Mesenchymal stem cell (in vitro differentiated cells and primary cell): ENCODE data around the gene ZKSCAN4.

ENCODE experiments used
- DNase-seq: peaks from one replicate; pipeline ENCODE4 v3.0.0-alpha.2; 2013
- H2AFZ ChIP-seq: one replicate; pipeline ENCODE4 v1.6.1; 2013; ENCODE audit warnings: low read depth, mild to moderate bottlenecking, control low read depth, inconsistent platforms, low read length, moderate library complexity
- H2AK5ac ChIP-seq: 2 replicates; pipeline ENCODE4 v1.6.1; 2013; ENCODE audit warnings: low read length, moderate library complexity, mild to moderate bottlenecking, inconsistent platforms; ENCODE audit not compliant: severe bottlenecking
- H2BK120ac ChIP-seq: one replicate; pipeline ENCODE4 v1.6.1; 2013; ENCODE audit warnings: low read depth, mild to moderate bottlenecking, inconsistent platforms, low read length, moderate library complexity
- H2BK12ac ChIP-seq, 2 experiments: one replicate each; pipeline ENCODE4 v1.6.1; 2013; ENCODE audit warnings: inconsistent platforms in 2 of 2, low read length in 2 of 2, mild to moderate bottlenecking in 2 of 2, moderate library complexity in 2 of 2, control low read depth in 1 of 2
- H2BK15ac ChIP-seq: one replicate; pipeline ENCODE4 v1.6.1; 2013; ENCODE audit warnings: mild to moderate bottlenecking, low read depth, inconsistent platforms; ENCODE audit not compliant: poor library complexity, severe bottlenecking
- H2BK5ac ChIP-seq: 2 replicates; pipeline ENCODE4 v1.6.1; 2013; ENCODE audit warnings: low read depth, mild to moderate bottlenecking, low read length, control low read depth, inconsistent platforms; ENCODE audit not compliant: poor library complexity, severe bottlenecking
- H3K14ac ChIP-seq, 2 experiments: one replicate each; pipeline ENCODE4 v1.6.1; 2013; ENCODE audit warnings: inconsistent platforms in 2 of 2, low read length in 2 of 2, control low read depth in 1 of 2, mild to moderate bottlenecking in 1 of 2, moderate library complexity in 1 of 2
- H3K18ac ChIP-seq, 2 experiments: one replicate each; pipeline ENCODE4 v1.6.1; 2013; ENCODE audit warnings: inconsistent platforms in 2 of 2, low read length in 2 of 2, control low read depth in 1 of 2, low read depth in 1 of 2, mild to moderate bottlenecking in 1 of 2
- H3K23ac ChIP-seq, 2 experiments: one replicate each; pipeline ENCODE4 v1.6.1; 2013; ENCODE audit warnings: inconsistent platforms in 2 of 2, low read length in 2 of 2, mild to moderate bottlenecking in 2 of 2, moderate library complexity in 2 of 2, control low read depth in 1 of 2
- H3K27ac ChIP-seq: 2 replicates; pipeline ENCODE4 v1.5.1; 2013; ENCODE audit warnings: mild to moderate bottlenecking, moderate library complexity, low read length, control low read depth, inconsistent platforms; ENCODE audit not compliant: poor library complexity, severe bottlenecking
- H3K27me3 ChIP-seq, 2 experiments: 2 replicates each; pipeline versions ENCODE4 v1.6.1 to v1.7.0; 2013; ENCODE audit warnings: low read length in 2 of 2, mild to moderate bottlenecking in 2 of 2, moderate library complexity in 2 of 2, control low read depth in 1 of 2, inconsistent platforms in 1 of 2; ENCODE audit not compliant: control insufficient read depth in 1 of 2, insufficient read depth in 1 of 2
- H3K36me3 ChIP-seq, 2 experiments: 2 replicates each; pipeline versions ENCODE4 v1.6.1 to v1.7.0; 2013; ENCODE audit warnings: low read length in 2 of 2, control low read depth in 1 of 2, inconsistent platforms in 1 of 2, low read depth in 1 of 2, mild to moderate bottlenecking in 1 of 2; ENCODE audit not compliant: insufficient read depth in 2 of 2, control insufficient read depth in 1 of 2
- H3K4ac ChIP-seq, 2 experiments: one replicate each; pipeline ENCODE4 v1.6.1; 2013; ENCODE audit warnings: inconsistent platforms in 2 of 2, low read length in 2 of 2, mild to moderate bottlenecking in 2 of 2, moderate library complexity in 2 of 2, control low read depth in 1 of 2, low read depth in 1 of 2
- H3K4me1 ChIP-seq: 2 replicates; pipeline ENCODE4 v1.6.1; 2013; ENCODE audit warnings: low read depth, low read length, control low read depth; ENCODE audit not compliant: control insufficient read depth, insufficient read depth
- H3K4me2 ChIP-seq: 2 replicates; pipeline ENCODE4 v1.6.1; 2013; ENCODE audit warnings: low read length, mild to moderate bottlenecking, inconsistent platforms; ENCODE audit not compliant: poor library complexity, severe bottlenecking
- H3K4me3 ChIP-seq, 2 experiments: 2 replicates each; pipeline versions ENCODE4 v1.5.1 to v1.7.0; 2013; ENCODE audit warnings: low read length in 2 of 2, mild to moderate bottlenecking in 2 of 2, control low read depth in 1 of 2, low read depth in 1 of 2; ENCODE audit not compliant: insufficient read depth in 1 of 2
- H3K79me1 ChIP-seq: replicated peaks from 2 replicates; pipeline ENCODE4 v1.6.1; 2013; ENCODE audit warnings: mild to moderate bottlenecking, control low read depth, low read length, inconsistent platforms; ENCODE audit not compliant: poor library complexity, severe bottlenecking
- H3K9ac ChIP-seq: 2 replicates; pipeline ENCODE4 v1.7.0; 2013; ENCODE audit warnings: mild to moderate bottlenecking, low read length, moderate library complexity
- H3K9me3 ChIP-seq: 2 replicates; pipeline ENCODE4 v1.7.0; 2013; ENCODE audit warnings: mild to moderate bottlenecking, low read length; ENCODE audit not compliant: control insufficient read depth
- H4K8ac ChIP-seq: one replicate; pipeline ENCODE4 v1.6.1; 2013; ENCODE audit warnings: inconsistent platforms, mild to moderate bottlenecking, low read length, moderate library complexity
- H4K91ac ChIP-seq: one replicate; pipeline ENCODE4 v1.6.1; 2013; ENCODE audit warnings: mild to moderate bottlenecking, low read length, inconsistent platforms
- WGBS: methylation state at CpG from one replicate; pipeline ENCODE4 v1.1.7; 2013; ENCODE audit warnings: mixed read lengths; 5-methylcytosine and 5-hydroxymethylcytosine counted together

ZKSCAN4 gene

GRCh38 chr6:28225056-28225834, 26.8 kb downstream of the ZKSCAN4 start, which contains the start of gene ZSCAN9:
ZSCAN9 (plus strand) TSS chr6:28225275; CDS start chr6:28227085, 1,810 bp downstream.
- peak within 1 kb of the TSS; percentile 95 for H3K9ac ChIP-seq
- H3K23ac ChIP-seq, result no peak within 1 kb of the TSS
- H2BK5ac ChIP-seq, result no peak within 1 kb of the TSS
- peak within 1 kb of the TSS; percentile 31 to 40 for H3K18ac ChIP-seq
- H2BK15ac ChIP-seq, result peak within 1 kb of the TSS; percentile 85
- no peak within 1 kb of the TSS for H4K91ac ChIP-seq
- no peak within 1 kb of the TSS for H2BK120ac ChIP-seq
- peaks cover 6 to 7% of the 10 kb centered on the region in 2 experiments for H3K27me3 ChIP-seq
- no peaks in the 10 kb centered on the region for H3K4me1 ChIP-seq
- peaks cover 17% of the 10 kb centered on the region for H3K79me1 ChIP-seq
- H3K36me3 ChIP-seq, result peaks cover 11 to 31% of the 10 kb centered on the region in 2 experiments
- H3K14ac ChIP-seq, result peak within 1 kb of the TSS in 1 of 2 experiments; percentile 20
- H3K4me3 ChIP-seq, result peak within 1 kb of the TSS; percentile 79 to 97
- H2BK12ac ChIP-seq, result peak within 1 kb of the TSS in 1 of 2 experiments; percentile 40
- H4K8ac ChIP-seq, result peak within 1 kb of the TSS; percentile 92
- peak within 1 kb of the TSS in 1 of 2 experiments; percentile 77 for H3K4ac ChIP-seq
- H2AFZ ChIP-seq, result peak within 1 kb of the TSS; percentile 46
- H3K4me2 ChIP-seq, result peak within 1 kb of the TSS; percentile 72
- H3K27ac ChIP-seq, result peak within 1 kb of the TSS; percentile 73
- peak within 1 kb of the TSS; percentile 67 for H2AK5ac ChIP-seq
- under 1% methylated on average over 40 of the region's 45 CpGs for WGBS
- DNase-seq, result peak; percentile 89
- H3K9me3 ChIP-seq, result no peaks in the 10 kb centered on the region

- Histone ChIP-seq H3K4me2 (peak overlapping the region; percentile 46), H2BK15ac (peak overlapping the region; percentile 38), H4K91ac (no peak overlapping the region), H2AK5ac (peak overlapping the region; percentile 67), H3K4me3 (peak overlapping the region in 1 of 2 experiments; percentile 97), H3K9me3 (no peaks in the 10 kb centered on the region), H3K23ac (no peak overlapping the region), H2BK120ac (no peak overlapping the region), H3K27me3 (peaks cover 8 to 9% of the 10 kb centered on the region in 2 experiments), H3K4ac (peak overlapping the region in 1 of 2 experiments; percentile 77), H2BK12ac (peak overlapping the region in 1 of 2 experiments; percentile 40), H2BK5ac (no peak overlapping the region), H3K9ac (peak overlapping the region; percentile 95), H3K14ac (no peak overlapping the region), H3K36me3 (peaks cover 11 to 25% of the 10 kb centered on the region in 2 experiments), H4K8ac (peak overlapping the region; percentile 92), H3K18ac (peak overlapping the region in 1 of 2 experiments; percentile 15), H3K4me1 (no peaks in the 10 kb centered on the region), H3K79me1 (peaks cover 17% of the 10 kb centered on the region), H3K27ac (peak overlapping the region; percentile 73), H2AFZ (no peak overlapping the region)
- DNase-seq, result peak; percentile 11
- WGBS, result 64% methylated on average over 5 of the region's 9 CpGs
These were observed 27.7 kb downstream of the ZKSCAN4 start for GRCh38 chr6:28224131-28225055.

- H3K4me2 ChIP-seq, result no peak overlapping the region
- H2AK5ac ChIP-seq, result no peak overlapping the region
- H3K14ac ChIP-seq, result no peak overlapping the region
- no peak overlapping the region for H2BK120ac ChIP-seq
- no peak overlapping the region for H3K18ac ChIP-seq
- no peak overlapping the region for H3K23ac ChIP-seq
- no peak for DNase-seq
- H3K79me1 ChIP-seq, result peaks cover 11% of the 10 kb centered on the region
- WGBS, result 57% methylated on average over 5 of the region's 6 CpGs
- H3K4ac ChIP-seq, result no peak overlapping the region
- H3K27ac ChIP-seq, result no peak overlapping the region
- H2AFZ ChIP-seq, result no peak overlapping the region
- H3K9ac ChIP-seq, result no peak overlapping the region
- H3K4me3 ChIP-seq, result no peak overlapping the region
- H3K27me3 ChIP-seq, result peaks cover 16 to 22% of the 10 kb centered on the region in 2 experiments
- no peaks in the 10 kb centered on the region for H3K9me3 ChIP-seq
- no peak overlapping the region for H4K91ac ChIP-seq
- no peaks in the 10 kb centered on the region for H3K36me3 ChIP-seq
- H2BK12ac ChIP-seq, result no peak overlapping the region
- no peak overlapping the region for H4K8ac ChIP-seq
- H2BK5ac ChIP-seq, result no peak overlapping the region
- peaks cover 5% of the 10 kb centered on the region for H3K4me1 ChIP-seq
- no peak overlapping the region for H2BK15ac ChIP-seq
These were observed 31.6 kb downstream of the ZKSCAN4 start for GRCh38 chr6:28220257-28221133.
